HL-60/S4 treated with retinoic acid at 250 ng/mL for 4 days and 3 days (cell line): Measurements from ENCODE around the gene CPNE5.

Experiments used
- in situ Hi-C: fragments of 300-500 bp; cut with MboI; formaldehyde crosslinking; loops from 2 replicates; pipeline ENCODE4 v1.7.0; 2022; ENCODE audit warnings: low sequenced_read_pairs

CPNE5 gene

DNA sequence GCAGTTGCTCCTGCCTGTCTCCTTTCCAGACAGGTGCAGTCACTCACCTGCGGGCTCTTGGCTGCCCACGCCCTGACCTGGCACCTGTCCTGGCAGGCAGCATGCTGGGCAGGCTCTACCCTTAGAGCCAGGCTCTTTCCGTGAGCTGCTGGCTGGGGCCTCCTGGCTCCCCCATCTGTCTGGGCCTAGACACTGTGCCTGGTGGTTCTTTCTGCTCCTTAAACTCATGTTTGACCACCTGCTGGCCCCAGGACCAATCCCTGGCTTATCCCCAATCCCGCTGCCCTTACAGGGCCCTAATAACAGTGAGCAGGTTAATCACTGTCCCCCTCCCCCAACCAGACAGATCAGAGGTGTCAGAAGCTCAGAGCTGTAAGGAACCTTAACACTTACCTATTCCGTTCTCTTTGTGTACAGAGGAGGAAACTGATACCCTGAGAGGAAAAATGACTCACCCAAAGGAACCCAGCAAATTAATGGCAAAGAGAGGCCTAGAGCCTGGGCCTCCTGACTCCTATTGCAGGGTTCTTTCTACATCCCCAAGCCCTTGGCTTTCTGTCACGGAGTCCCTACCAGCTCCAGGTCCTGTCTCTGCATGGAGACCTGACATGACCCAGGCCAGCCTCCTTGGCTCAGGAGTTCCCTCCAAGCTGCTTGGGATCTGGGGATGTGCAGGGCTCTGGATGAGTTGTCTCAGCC is 86.9 kb downstream of the CPNE5 start:
- in situ Hi-C loops, result loop anchor here (10.0 to 25.0 kb wide), 2 partner anchors 138 to 460 kb away; no protein-coding TSS in a partner anchor

DNA sequence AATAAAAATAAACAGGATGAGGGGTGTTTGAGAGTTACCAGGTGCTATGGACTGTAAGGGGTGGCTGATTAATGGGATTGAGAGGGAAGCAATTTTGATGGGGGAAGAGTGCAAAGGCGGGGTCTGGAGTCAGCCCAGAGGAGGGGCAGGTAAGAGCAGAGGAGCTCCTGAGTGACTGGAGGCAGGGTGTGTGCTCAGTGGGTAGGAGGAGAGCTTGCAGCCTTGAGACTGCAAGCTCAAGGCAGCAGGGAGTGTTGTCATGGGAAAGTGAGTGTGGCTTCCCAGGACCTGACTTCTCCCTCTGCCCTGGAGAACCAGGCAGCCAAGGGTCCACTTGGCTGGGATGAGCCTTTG is 87.4 kb downstream of the CPNE5 start:
- in situ Hi-C loops, result loop anchor here (10.0 to 25.0 kb wide), 2 partner anchors 137 to 460 kb away; no protein-coding TSS in a partner anchor

DNA sequence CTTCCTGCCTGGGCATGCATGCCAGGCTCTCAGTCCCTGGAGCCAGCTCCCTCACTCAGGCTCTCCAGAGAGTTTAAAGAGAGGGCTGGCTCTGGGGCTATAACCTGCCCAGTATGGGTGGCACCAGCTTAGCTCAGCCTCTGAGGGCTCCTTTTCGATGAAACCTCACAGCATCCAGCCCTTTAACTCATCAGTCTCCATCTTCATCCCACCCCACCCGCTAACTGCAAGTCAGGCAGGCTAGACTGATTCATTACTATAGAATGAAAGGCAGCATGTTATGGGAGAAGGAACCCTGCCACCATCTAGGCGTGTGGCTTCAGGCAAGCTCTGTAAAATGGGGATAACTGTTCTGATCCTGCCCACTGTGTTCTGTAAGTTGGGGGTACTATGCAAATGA is 88.2 kb downstream of the CPNE5 start:
- in situ Hi-C loops, result loop anchor here (10.0 to 25.0 kb wide), 2 partner anchors 136 to 461 kb away; no protein-coding TSS in a partner anchor

DNA sequence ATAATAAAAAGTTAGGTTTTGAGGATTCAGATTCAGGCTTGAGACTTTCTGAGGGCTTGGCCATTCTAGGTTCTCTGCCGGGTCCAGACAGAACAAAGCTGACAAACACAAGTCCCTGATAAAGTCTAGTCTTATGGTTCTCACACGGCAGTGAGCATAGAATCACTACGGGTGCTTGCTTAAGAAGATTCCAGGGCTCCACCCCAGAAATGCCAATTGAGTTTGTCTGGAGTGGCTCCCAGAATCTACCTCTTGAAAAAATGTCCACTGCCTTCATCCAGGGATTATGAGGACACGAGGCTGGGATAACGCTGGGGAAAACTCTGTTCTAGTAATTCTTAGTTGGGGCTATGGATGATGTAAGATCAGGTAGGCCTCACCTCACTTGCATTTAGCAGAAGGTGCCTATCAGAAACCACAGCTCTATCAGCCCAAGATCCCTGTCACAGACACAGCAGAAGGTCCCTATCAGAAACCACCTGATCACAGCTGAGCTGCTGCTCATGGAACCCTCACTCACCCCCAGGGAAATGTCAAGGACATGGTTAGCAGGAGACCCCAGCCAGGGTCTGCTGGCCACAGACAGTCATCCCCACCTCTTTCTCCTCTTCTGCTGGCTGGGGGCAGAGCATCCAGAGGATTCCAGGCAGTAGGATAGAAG is 89.3 kb downstream of the CPNE5 start:
- in situ Hi-C loops, result loop anchor here (10.0 to 25.0 kb wide), 2 partner anchors 135 to 462 kb away; no protein-coding TSS in a partner anchor

DNA sequence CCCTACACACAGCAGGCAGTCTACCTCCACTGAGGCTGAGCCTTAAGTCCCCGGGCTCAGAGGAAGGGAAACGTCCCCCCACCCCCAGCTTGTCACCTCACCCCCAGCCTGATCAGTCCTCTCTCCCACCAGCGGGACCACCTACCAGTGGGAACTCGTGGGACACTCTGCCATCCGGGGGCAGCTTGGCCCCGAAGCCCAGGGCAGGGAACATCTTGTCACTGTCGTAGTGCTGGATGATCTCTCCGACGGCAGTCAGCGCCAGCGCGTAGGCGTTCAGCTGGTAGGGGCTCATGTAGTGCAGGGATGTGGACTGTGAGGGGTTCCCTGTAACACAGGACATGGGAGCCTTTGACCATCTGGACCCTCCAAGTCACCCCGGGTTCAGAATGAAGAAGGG is 93.0 kb downstream of the CPNE5 start:
- in situ Hi-C loops, result no loop called here

DNA sequence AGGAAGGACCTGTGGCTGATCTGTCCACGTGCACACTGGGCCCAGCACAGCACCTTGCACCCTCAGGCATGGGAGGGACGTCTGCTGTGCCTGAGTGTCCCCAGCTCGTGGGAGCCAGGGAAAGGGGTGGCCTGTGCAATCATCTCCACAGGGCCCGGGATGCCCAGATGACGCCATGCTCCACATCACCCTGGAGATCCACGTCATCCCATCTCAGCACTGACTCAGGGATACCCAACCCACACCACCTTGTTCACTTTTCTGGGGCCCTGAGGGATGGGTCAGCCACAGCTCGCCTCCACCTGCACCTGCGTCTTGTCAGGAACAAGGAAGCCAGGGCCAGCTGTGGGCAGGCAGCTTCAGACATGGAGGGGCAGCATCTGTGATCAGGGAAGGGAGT is 93.4 kb downstream of the CPNE5 start:
- in situ Hi-C loops, result no loop called here

DNA sequence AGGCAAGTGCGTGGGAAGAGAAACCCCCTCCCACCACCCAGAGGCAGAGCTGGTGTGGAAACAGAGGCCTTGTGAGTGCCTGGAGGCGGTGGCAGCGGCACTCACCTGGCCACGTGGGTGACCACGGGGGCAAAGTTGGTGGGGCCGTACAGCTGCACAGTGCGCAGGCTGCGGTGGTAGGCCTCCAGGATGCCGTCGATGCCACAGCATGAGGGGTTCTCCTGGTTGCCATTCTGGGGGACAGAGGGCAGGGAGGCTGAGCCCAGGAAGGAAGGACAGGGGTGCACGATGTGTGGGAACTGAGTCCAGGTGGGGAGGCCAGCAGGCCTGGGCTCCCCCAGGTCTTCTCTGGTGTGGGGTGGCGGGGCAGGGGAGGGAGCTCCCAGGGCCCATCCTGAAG is 94.0 kb downstream of the CPNE5 start:
- in situ Hi-C loops, result no loop called here

DNA sequence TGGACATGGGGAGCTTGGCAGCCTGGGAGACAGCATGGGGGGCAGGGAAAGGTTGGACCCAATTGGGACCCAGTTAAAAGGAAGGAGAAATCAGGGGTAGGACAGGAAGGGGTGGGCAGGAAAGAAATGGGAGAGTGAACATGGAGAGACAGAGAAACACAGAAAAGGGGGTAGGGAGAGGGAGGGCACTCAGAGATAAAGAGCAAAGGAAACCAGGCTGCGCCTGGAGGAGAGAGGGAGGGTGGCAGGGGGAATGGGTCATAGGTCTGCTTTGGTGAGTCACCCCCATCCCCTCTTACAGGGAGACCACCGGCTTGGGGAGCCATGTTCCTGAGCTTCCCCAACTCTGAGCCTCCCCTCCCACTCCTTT is 95.0 kb downstream of the CPNE5 start:
- in situ Hi-C loops, result no loop called here

DNA sequence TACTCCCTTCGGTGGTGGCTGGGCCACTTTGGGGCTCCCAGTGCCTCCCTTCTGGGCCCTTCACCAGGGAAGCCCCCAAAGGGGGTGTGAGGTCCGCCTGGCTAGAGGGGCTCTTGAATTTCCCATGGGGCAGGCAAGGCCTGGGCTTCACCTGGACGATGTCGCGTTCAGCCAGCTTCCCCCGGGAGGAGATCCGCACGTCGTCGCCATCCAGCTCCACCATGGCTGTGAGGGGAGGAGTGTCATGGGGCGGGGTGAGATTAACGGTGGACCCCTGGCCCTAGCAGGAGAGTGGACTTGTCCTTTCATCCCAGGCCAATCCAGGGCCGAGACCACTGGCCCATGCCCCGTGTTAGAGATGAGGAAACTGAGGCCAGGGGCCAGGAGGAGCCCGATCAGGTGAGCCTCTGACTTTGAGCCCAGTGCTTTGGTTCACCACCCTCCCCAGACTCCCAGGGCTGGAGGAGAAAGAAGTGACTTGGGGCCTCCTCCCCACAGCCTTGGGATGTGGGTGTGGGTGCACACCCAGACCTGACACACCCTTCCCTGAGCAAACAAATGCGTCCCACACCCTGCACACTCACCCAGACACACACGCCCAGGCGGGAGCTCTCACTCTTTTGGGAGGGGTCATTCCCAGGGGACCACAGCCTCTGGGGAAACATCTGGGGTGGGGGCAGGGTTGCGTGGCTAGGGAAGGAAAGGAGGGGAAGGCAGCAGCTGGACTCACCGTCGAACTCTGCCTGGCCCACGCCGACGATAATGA is 95.5 kb downstream of the CPNE5 start:
- in situ Hi-C loops, result no loop called here

DNA sequence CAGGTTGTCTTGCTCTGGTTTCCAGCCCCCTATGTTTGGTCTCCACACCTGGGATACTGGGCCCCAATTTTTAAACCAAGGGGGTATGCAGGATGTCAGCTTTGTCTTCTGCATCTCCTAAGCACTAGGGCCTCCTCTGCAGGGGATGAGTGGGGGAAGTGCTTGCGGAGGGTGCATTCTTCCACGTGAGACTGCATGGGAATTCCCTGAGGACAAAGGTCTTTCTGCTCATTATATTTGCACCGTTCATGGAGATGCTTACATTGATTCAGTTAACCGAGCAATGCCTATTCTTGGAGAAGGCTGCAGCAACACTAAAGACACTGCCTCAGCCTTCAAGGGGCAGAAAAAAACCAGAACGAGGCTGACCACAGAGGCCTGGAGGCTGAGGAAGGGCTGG is 96.2 kb downstream of the CPNE5 start:
- in situ Hi-C loops, result no loop called here

DNA sequence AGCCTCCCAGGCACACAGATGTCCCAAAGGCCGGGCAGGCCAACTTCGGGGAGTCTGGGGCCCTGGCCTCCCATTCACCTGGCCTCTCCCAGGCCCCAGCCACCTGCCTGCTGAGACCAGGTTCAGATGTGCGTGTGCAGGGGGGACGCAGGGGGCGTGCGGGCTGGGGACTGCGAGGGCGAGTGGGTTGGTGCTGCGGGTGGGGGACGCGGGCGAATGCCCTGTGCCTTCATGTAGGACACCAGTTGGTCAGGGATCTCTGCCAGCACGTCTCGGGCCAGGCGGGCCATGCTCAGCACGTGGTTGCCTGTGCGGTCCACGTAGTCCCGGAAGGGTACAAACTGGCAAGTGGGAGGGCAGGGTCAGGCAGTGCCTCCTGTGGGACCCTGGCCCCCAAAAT is 97.1 kb downstream of the CPNE5 start:
- in situ Hi-C loops, result no loop called here

DNA sequence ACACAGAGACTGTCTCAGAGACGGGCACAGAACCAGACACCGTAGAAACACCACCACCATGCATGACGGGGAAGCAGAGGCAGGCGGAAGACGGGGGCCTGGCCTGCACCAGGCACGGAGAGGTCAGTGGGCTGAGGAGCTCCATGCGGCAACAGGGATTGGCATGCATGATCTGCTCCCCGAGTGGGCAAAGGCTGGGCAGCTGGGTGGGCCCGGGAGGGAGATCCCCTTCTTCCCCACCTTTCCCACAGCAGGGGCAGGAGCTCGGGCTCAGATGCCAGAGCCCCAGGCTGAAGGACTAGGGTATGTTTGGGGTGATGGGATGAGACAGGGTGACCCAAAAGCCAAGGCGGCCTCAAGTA is 98.4 kb downstream of the CPNE5 start:
- in situ Hi-C loops, result no loop called here

DNA sequence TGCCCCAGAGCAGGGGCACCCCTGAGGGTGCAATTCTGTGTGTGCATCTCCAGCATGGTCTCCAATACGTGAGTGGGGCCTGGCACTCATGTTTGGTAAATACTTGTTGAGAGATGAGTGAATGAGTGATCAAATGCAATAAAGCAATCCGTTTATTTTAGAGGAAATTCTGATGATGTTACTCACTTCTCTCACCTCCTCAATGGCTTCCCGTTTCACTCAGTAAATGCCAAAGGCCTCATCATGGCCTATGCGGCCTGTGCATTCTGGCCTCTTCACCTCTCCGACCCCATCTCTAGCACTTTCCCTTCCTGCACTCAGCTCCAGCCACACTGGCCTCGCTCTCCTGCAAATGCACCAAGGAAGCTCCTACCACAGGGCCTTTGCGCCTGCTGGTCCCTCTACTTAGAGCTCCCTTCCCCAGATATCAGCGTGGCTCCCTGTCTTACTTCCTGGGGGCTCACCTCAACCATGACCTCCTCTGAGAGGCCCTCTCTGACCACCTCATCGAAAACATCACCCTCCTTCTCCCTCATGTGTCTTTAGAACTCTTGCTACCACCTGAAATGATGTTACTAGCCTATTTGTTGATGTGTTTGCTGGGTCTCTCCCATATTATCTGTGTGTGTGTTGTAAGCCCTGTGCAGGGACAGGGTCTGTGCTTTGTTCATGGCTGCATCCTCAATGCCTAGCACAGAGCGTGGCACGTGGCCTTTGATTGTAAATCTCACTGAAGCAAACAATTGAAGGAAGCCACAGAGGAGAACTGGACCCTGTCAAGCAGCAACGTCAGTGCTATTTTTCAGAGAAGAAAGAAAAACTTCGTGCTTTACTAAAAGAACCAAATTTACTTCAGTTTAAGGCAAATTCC is 99.1 kb downstream of the CPNE5 start:
- in situ Hi-C loops, result no loop called here

DNA sequence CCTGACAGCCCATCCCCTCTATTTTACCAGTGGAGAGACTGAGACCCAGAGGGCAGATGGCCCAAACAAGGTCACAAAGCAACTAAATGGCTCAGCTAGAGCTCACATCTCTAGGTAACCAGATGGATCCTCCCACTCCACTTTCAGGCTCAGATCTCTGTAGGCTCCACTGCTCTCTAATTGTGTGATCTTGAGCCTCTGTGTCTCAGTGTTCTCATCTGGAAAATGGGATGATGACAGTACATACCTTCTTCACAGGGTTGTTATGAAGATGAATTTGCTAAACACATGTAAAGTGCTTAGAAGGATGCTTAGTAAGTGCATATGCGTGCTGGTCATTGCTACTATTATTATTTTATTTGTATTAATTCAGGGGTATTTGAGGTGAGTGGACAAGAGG is 101.1 kb downstream of the CPNE5 start:
- in situ Hi-C loops, result no loop called here

DNA sequence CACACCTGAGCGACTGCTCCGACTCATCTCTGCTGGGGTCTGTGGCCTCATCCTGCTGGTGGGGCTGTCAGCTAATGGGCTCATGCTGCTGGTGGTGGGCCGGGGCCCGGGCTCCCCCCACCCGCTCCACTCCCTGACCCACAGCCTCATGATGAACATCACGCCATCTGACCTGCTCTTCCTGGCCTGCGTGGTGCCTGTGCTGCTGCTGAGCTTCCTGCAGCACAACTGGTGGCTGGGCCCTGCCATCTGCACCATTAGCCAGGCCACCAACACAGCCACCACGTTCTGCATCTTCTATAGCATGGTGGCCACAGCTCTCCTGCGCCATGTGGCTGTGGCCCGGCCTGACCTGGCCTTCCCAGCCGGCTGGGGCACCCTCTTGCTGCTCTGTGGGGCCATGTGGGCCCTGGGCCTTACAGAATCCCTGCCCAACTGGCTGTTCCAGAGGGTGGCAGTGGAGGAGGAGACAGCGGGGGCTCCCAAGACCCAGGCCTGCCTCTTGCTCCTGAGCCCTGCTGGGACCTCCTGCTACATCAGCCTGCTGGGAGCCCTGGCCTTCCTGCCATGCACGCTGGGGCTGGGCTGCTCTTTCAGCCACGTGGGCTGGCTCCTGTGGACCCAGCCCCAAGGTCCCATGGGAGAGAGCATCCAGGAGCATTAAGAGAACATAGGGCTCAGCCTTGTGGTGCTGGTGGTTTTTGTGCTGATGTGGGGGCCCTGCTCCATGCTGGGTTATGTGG is 102.0 kb downstream of the CPNE5 start:
- in situ Hi-C loops, result no loop called here

DNA sequence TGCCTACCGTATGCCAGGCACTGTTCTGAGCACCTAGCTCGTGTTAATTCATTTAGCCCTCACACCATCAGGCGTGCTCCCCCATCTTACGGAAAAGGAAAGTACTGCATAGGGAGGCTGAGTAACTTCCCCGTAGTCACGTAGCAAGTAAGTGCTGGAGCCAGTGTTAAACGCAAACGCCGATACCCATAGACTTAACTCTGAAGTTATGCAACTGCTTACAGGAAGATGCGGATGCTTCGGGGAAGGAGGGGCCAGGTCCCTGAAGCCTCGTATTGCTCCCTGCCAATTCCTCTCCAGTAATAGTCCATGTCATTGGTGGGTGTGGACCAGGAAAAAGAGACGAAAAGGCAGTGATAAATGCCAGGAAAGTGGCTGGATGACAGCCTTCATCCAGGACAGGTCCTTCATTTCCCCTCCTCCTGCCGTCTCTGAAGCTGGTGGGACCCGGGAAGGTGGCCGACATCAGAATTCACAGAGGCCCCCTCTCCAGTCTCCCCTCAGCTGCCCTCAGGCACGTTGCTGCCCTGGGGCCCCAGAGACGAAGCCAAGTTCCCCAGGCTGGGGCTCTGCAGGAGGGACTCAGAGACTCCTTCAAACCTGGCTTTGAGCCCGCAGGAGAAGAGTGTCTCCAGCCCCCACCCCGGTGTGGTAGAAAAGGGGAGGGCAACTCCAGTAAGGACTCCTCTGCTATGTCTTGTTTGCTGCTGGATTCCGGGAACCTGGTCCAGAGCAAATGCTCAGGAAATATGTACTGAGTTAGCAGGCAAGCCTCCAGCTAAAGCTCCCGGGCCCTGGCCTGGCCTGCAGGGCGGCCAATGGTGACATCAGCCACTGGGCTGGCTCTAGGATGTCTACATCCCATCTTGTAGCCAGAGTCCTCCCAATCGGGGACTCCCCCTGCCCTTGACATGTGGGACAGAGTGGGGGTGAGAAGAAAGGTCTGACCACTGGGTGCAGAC is 103.9 kb downstream of the CPNE5 start:
- in situ Hi-C loops, result no loop called here

DNA sequence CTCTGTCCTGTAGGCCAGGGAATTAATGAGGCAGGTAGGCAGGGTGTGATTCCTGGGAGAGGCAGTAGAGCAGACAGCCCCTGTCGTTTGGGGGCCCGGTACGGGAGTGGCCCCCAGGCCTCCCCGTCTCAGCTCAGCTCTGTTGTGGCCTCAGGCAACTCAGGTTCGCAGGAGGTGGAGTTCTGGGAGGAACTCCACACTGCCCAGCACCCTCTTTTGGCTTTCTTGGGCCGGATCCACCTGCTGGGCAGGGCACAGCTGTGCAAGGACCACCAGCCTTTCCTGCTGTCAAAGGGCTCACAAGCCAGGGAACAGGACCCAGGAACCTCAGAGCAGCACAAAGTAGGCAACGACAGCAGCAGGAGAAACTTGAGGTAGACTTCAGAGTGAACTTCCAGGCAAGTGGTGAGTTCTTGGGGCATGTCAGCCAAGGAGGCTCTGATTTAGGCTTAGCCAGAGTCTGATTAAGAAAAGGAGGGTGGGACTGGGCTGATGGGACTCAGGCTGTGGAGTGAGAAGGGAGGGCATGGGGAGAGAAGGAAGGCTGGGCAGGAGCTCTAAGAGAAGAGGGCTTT is 104.7 kb downstream of the CPNE5 start:
- in situ Hi-C loops, result no loop called here

DNA sequence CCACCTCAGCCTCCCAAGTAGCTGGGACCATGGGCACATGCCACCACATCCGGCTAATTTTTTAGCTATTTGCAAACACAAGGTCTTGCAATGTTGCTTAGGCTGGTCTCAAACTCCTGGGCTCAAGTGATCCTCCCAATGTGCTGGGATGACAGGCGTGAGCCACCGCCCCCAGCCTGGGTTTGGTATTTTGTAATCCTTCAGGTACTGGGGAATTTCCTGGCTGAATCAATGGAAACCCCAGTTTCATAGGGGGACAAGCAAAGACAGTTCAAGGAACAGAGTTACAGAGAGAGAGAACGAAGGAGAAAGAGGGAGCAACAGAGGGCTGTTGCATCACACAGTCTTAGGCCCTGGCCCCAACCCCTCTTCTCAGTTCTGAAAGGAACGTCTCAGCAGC is 105.9 kb downstream of the CPNE5 start:
- in situ Hi-C loops, result no loop called here
